ENCODE measurements around the gene RNF214. TPM values are rescaled to one million over a fixed set of nuclear protein-coding genes. Genes with fewer than 3 reads are reported as not detected.

Gene RNF214
- polyA plus RNA-seq, 1 experiment: 15.1 TPM

GRCh38 chr11:117290809-117291396, 58.4 kb downstream of the RNF214 start, which contains the start of gene BACE1-AS:
Gene BACE1-AS, plus strand, starts transcription at chr11:117291346.
- no peak for TF ChIP-seq CTCF (IDR thresholded peaks at IDR 0.05; ENCODE audit: low read depth, low read length)
- Histone ChIP-seq H3K9me3 (ENCODE audit: control insufficient read depth, insufficient read depth, low read length) (no peaks in the 10 kb centered on the region), H3K27me3 (ENCODE audit: control insufficient read depth, insufficient read depth, low read length) (no peaks in the 10 kb centered on the region), H3K27ac (ENCODE audit: low read depth, low read length) (no peak within 1 kb of the TSS), H3K4me3 (ENCODE audit: low read depth, low read length) (no peak within 1 kb of the TSS)
- POLR2A ChIA-PET: no interaction called here
- CTCF ChIA-PET: interaction anchor here (1.1 kb wide), 1 partner anchor 12 kb away, joined by 4 read pairs; no protein-coding TSS in a partner anchor
- DNase-seq (ENCODE audit: low read depth, low spot score): no peak

GRCh38 chr11:117292616-117293015, 60.1 kb downstream of the RNF214 start:
- Histone ChIP-seq H3K4me3 (ENCODE audit: low read depth, low read length) (no peak overlapping the region), H3K9me3 (ENCODE audit: control insufficient read depth, insufficient read depth, low read length) (no peaks in the 10 kb centered on the region), H3K27me3 (ENCODE audit: control insufficient read depth, insufficient read depth, low read length) (no peaks in the 10 kb centered on the region), H3K27ac (ENCODE audit: low read depth, low read length) (no peak overlapping the region)
- ChIA-PET POLR2A (no interaction called here), CTCF (no interaction called here)
- no peak for DNase-seq (ENCODE audit: low read depth, low spot score)
- no peak for TF ChIP-seq CTCF (IDR thresholded peaks at IDR 0.05; ENCODE audit: low read depth, low read length)

- Histone ChIP-seq H3K27me3 (ENCODE audit: control insufficient read depth, insufficient read depth, low read length) (no peaks in the 10 kb centered on the region), H3K9me3 (ENCODE audit: control insufficient read depth, insufficient read depth, low read length) (no peaks in the 10 kb centered on the region), H3K27ac (ENCODE audit: low read depth, low read length) (no peak overlapping the region), H3K4me3 (ENCODE audit: low read depth, low read length) (no peak overlapping the region)
- ChIA-PET CTCF (no interaction called here), POLR2A (interaction anchor here (0.6 kb wide), 1 partner anchor 77 kb away, joined by 4 read pairs; no protein-coding TSS in a partner anchor)
- DNase-seq (ENCODE audit: low read depth, low spot score): no peak
- no peak for TF ChIP-seq CTCF (IDR thresholded peaks at IDR 0.05; ENCODE audit: low read depth, low read length)
Observed at GRCh38 chr11:117295438-117296137, 63.1 kb downstream of the RNF214 start.

GRCh38 chr11:117296881-117297280, 64.4 kb downstream of the RNF214 start:
- ChIA-PET POLR2A (no interaction called here), CTCF (no interaction called here)
- no peak for DNase-seq (ENCODE audit: low read depth, low spot score)
- no peaks in the 10 kb centered on the region for H3K9me3 ChIP-seq (ENCODE audit: control insufficient read depth, insufficient read depth, low read length)
- TF ChIP-seq CTCF (IDR thresholded peaks at IDR 0.05; ENCODE audit: low read depth, low read length): no peak
- H3K27ac ChIP-seq (ENCODE audit: low read depth, low read length): no peak overlapping the region
- no peaks in the 10 kb centered on the region for H3K27me3 ChIP-seq (ENCODE audit: control insufficient read depth, insufficient read depth, low read length)
- H3K4me3 ChIP-seq (ENCODE audit: low read depth, low read length): no peak overlapping the region

- Histone ChIP-seq H3K27ac (ENCODE audit: low read depth, low read length) (no peak overlapping the region), H3K4me3 (ENCODE audit: low read depth, low read length) (no peak overlapping the region), H3K9me3 (ENCODE audit: control insufficient read depth, insufficient read depth, low read length) (no peaks in the 10 kb centered on the region), H3K27me3 (ENCODE audit: control insufficient read depth, insufficient read depth, low read length) (no peaks in the 10 kb centered on the region)
- TF ChIP-seq CTCF (IDR thresholded peaks at IDR 0.05; ENCODE audit: low read depth, low read length): no peak
- DNase-seq (ENCODE audit: low read depth, low spot score): no peak
- CTCF ChIA-PET: no interaction called here
- POLR2A ChIA-PET: no interaction called here
Observed at GRCh38 chr11:117298195-117298594, 65.7 kb downstream of the RNF214 start.

All from AG04450 (cell line).